Endothelial cell of umbilical vein (primary cell): Measurements from ENCODE around the gene ZFPM1. TPM values are rescaled to one million over a fixed set of nuclear protein-coding genes. Genes with fewer than 3 reads are reported as not detected.

Source experiments
- BruUV-seq: library from RNA; stranded (reverse); fragments of 400-500 nt; replicated peaks from 2 replicates; lab custom pipeline; 2021; lab: Mats Ljungman, UMichigan
- CTCF ChIA-PET: fragments of 300-600, 350-600 bp; sonication (Branson Sonifier 250); formaldehyde crosslinking; loops from one replicate; lab custom pipeline; 2021; ENCODE audit warnings: antibody characterized with exemption, inconsistent platforms; lab: Charles Lee
- POLR2A ChIA-PET: fragments of 300-600, 350-600 bp; sonication (Branson Sonifier 250); formaldehyde crosslinking; loops from one replicate; lab custom pipeline; 2021; ENCODE audit warnings: antibody characterized with exemption, inconsistent platforms; lab: Charles Lee
- DNase-seq: peaks from one replicate; pipeline ENCODE4 v3.0.0-alpha.2; 2011; ENCODE audit warnings: low read depth, low spot score
- FAIRE-seq: peaks from 2 replicates; lab custom pipeline; 2011; peaks lifted over from hg19 to GRCh38; lab: Jason Lieb, UNC
- H2AFZ ChIP-seq: 2 replicates; pipeline ENCODE4 v1.6.0; 2012; ENCODE audit warnings: low read depth, low read length, control low read depth, inconsistent platforms
- H3K27ac ChIP-seq: 2 replicates; pipeline ENCODE4 v1.5.1; 2011; ENCODE audit warnings: low read depth, mild to moderate bottlenecking, control low read depth, low read length, moderate library complexity; ENCODE audit not compliant: insufficient read depth
- H3K27me3 ChIP-seq, 2 experiments: 2 replicates each; pipeline versions ENCODE4 v1.6.0 to v1.6.1; 2011; ENCODE audit warnings: low read length in 2 of 2, mixed read lengths in 1 of 2; ENCODE audit not compliant: control insufficient read depth in 2 of 2, insufficient read depth in 2 of 2
- H3K36me3 ChIP-seq, 2 experiments: 2 replicates in 1 of 2; 3 replicates in 1 of 2; pipeline ENCODE4 v1.5.1; 2011; ENCODE audit warnings: low read length in 2 of 2, mild to moderate bottlenecking in 1 of 2, moderate library complexity in 1 of 2; ENCODE audit not compliant: control insufficient read depth in 2 of 2, insufficient read depth in 2 of 2; ENCODE audit errors: extremely low read depth in 1 of 2
- H3K4me1 ChIP-seq: 3 replicates; pipeline ENCODE4 v1.5.1; 2011; ENCODE audit warnings: mild to moderate bottlenecking, low read length; ENCODE audit not compliant: control insufficient read depth, insufficient read depth; ENCODE audit errors: extremely low read depth
- H3K4me2 ChIP-seq: 2 replicates; pipeline ENCODE4 v1.6.1; 2011; ENCODE audit warnings: low read length, control low read depth, mixed read lengths; ENCODE audit not compliant: insufficient read depth
- H3K4me3 ChIP-seq, 3 experiments: fragments of 200-600 bp in 1 of 3; sonication (generic), shearing (Covaris generic) in 1 of 3; replicated peaks in 1 of 3; 2 replicates each; pipeline ENCODE4 v1.5.1; 2011 to 2016; ENCODE audit warnings: control low read depth in 3 of 3, low read length in 3 of 3, mild to moderate bottlenecking in 2 of 3, inconsistent platforms in 1 of 3, low read depth in 1 of 3, moderate library complexity in 1 of 3; ENCODE audit not compliant: insufficient read depth in 1 of 3
- H3K79me2 ChIP-seq: 2 replicates; pipeline ENCODE4 v1.6.0; 2012; ENCODE audit warnings: low read length, inconsistent platforms; ENCODE audit not compliant: control insufficient read depth, insufficient read depth
- H3K9ac ChIP-seq: replicated peaks from 2 replicates; pipeline ENCODE3; 2011; ENCODE audit warnings: low read length, control low read depth; ENCODE audit not compliant: insufficient read depth; ENCODE audit errors: extremely low read depth
- H3K9me1 ChIP-seq: replicated peaks from 3 replicates; pipeline ENCODE4 v1.6.0; 2011; ENCODE audit warnings: mild to moderate bottlenecking, low read length; ENCODE audit not compliant: control insufficient read depth, insufficient read depth; ENCODE audit errors: extremely low read depth
- H3K9me3 ChIP-seq: replicated peaks from 2 replicates; pipeline ENCODE4 v1.5.1; 2012; ENCODE audit warnings: low read length, inconsistent platforms; ENCODE audit not compliant: control insufficient read depth, insufficient read depth
- H4K20me1 ChIP-seq: replicated peaks from 2 replicates; pipeline ENCODE3; 2011; ENCODE audit warnings: mild to moderate bottlenecking, low read length; ENCODE audit not compliant: control insufficient read depth, insufficient read depth; ENCODE audit errors: extremely low read depth
- EZH2 ChIP-seq: IDR thresholded peaks from 2 replicates; pipeline ENCODE4 v1.6.1; 2012; ENCODE audit warnings: borderline replicate concordance, low read depth, mild to moderate bottlenecking, moderate library complexity, low read length, inconsistent platforms; ENCODE audit not compliant: severe bottlenecking
- FOS ChIP-seq: IDR thresholded peaks from 2 replicates; pipeline ENCODE4 v1.6.1; 2011; ENCODE audit warnings: mild to moderate bottlenecking, low read length, moderate library complexity, borderline replicate concordance; ENCODE audit not compliant: insufficient read depth
- GATA2 ChIP-seq: IDR thresholded peaks from 2 replicates; pipeline ENCODE4 v1.7.0; 2011; ENCODE audit warnings: low read depth, mild to moderate bottlenecking, moderate library complexity, mixed read lengths, low read length; ENCODE audit not compliant: insufficient read length, insufficient read depth
- JUN ChIP-seq: IDR thresholded peaks from 2 replicates; pipeline ENCODE4 v1.6.1; 2011; ENCODE audit warnings: borderline replicate concordance, low read depth; ENCODE audit not compliant: insufficient read length, insufficient read depth
- MAX ChIP-seq: IDR thresholded peaks from 2 replicates; pipeline ENCODE4 v1.6.1; 2011; ENCODE audit not compliant: insufficient read depth, insufficient read length
- MYC ChIP-seq: IDR thresholded peaks from one replicate; pipeline ENCODE4 v1.6.1; 2011; ENCODE audit warnings: mild to moderate bottlenecking, low read depth, low read length
- POLR2A ChIP-seq: IDR thresholded peaks from 2 replicates; pipeline ENCODE4 v1.6.1; 2012; ENCODE audit warnings: low read depth, mild to moderate bottlenecking, control low read depth, low read length
- POLR2AphosphoS5 ChIP-seq: IDR thresholded peaks from 2 replicates; pipeline ENCODE4 v1.6.1; 2012; ENCODE audit warnings: low read depth, mild to moderate bottlenecking, control low read depth, low read length, moderate library complexity; ENCODE audit not compliant: insufficient read depth
- dilution Hi-C: fragments of 300-500 bp; cut with MboI; formaldehyde crosslinking; loops from one replicate; pipeline ENCODE4 v1.15.0; 2019; ENCODE audit warnings: low sequenced_read_pairs; ENCODE audit not compliant: extremely low pct_ligation_motif_present
- intact Hi-C: fragments of 100-400 bp; cut with micrococcal nuclease; formaldehyde crosslinking; loops from one replicate; pipeline ENCODE4 v1.10.0; 2022
- polyA plus RNA-seq, 4 experiments: library from polyadenylated mRNA; depleted of rRNA in 3 of 4; stranded (reverse) in 3 of 4; unstranded in 1 of 4; fragments of >200 nt; gene quantifications; 2 replicates each; pipeline versions ENCODE4 v1.2.1 to v1.2.3, GENCODE V29; 2011 to 2012; ENCODE audit warnings: missing spikeins in 1 of 4
- total RNA-seq: library from RNA; stranded (reverse); gene quantifications from 2 replicates; pipeline ENCODE4 v1.2.3, GENCODE V29; 2021
- TF ChIP-seq, protein P1 (sequence below), 2 donors: IDR thresholded peaks; 1 replicate in 1 of 2; 2 replicates in 1 of 2; pipeline ENCODE4 v1.5.1; 2011; ENCODE audit warnings: low read length in 2 of 2, mild to moderate bottlenecking in 2 of 2, moderate library complexity in 2 of 2, control low read depth in 1 of 2, inconsistent platforms in 1 of 2, low read depth in 1 of 2; ENCODE audit not compliant: insufficient read depth in 1 of 2; ENCODE audit errors: extremely low read depth in 1 of 2

The ZFPM1 gene
- total and polyA plus RNA-seq, 2 donors (not counting 3 experiments of a cell fraction or from before 2014, with no cell fraction given), result 0.37 to 7.5 TPM

DNA sequence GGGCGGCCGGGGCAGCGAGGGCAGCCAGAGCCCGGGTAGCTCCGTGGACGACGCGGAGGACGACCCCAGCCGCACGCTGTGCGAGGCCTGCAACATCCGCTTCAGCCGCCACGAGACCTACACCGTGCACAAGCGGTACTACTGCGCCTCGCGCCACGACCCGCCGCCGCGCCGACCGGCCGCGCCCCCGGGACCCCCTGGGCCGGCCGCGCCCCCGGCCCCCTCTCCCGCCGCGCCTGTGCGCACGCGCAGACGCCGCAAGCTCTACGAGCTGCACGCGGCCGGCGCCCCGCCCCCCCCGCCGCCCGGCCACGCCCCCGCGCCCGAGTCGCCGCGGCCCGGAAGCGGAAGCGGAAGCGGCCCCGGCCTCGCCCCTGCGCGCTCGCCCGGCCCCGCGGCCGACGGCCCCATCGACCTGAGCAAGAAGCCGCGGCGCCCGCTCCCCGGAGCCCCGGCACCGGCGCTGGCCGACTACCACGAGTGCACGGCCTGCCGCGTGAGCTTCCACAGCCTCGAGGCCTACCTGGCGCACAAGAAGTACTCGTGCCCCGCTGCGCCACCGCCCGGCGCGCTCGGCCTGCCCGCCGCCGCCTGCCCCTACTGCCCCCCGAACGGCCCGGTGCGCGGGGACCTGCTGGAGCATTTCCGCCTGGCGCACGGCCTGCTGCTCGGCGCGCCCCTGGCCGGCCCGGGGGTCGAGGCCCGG is 81.0 kb downstream of the ZFPM1 start:
- no peak for TF ChIP-seq GATA2
- peak; percentile 66 for TF ChIP-seq POLR2A
- no peak for TF ChIP-seq EZH2
- TF ChIP-seq POLR2AphosphoS5, result peak; percentile 93
- TF ChIP-seq MYC, result no peak
- TF ChIP-seq, protein P1, sequence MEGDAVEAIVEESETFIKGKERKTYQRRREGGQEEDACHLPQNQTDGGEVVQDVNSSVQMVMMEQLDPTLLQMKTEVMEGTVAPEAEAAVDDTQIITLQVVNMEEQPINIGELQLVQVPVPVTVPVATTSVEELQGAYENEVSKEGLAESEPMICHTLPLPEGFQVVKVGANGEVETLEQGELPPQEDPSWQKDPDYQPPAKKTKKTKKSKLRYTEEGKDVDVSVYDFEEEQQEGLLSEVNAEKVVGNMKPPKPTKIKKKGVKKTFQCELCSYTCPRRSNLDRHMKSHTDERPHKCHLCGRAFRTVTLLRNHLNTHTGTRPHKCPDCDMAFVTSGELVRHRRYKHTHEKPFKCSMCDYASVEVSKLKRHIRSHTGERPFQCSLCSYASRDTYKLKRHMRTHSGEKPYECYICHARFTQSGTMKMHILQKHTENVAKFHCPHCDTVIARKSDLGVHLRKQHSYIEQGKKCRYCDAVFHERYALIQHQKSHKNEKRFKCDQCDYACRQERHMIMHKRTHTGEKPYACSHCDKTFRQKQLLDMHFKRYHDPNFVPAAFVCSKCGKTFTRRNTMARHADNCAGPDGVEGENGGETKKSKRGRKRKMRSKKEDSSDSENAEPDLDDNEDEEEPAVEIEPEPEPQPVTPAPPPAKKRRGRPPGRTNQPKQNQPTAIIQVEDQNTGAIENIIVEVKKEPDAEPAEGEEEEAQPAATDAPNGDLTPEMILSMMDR (IDR thresholded peaks at IDR 0.05; ENCODE audit: extremely low read depth in 1 of 2, insufficient read depth in 1 of 2, low read depth in 1 of 2, low read length in 2 of 2), result no peak
- TF ChIP-seq FOS, result no peak
- peak; percentile 12 for TF ChIP-seq MAX
- no peak for TF ChIP-seq JUN
- Histone ChIP-seq H3K4me2 (no peak overlapping the region), H3K4me3 (peak overlapping the region in 2 of 3 experiments; percentile 20 to 28), H3K9me3 (no peaks in the 10 kb centered on the region), H3K36me3 (no peaks in the 10 kb centered on the region), H4K20me1 (no peaks in the 10 kb centered on the region), H3K27me3 (peaks cover 0 to 4% of the 10 kb centered on the region in 2 experiments), H3K4me1 (no peaks in the 10 kb centered on the region), H3K79me2 (no peaks in the 10 kb centered on the region), H3K9me1 (no peaks in the 10 kb centered on the region), H3K9ac (no peak overlapping the region), H2AFZ (peak overlapping the region; percentile 58), H3K27ac (no peak overlapping the region)
- POLR2A ChIA-PET, result no interaction called here
- dilution Hi-C loops (no loop called here), intact Hi-C loops (no loop called here)
- BruUV-seq, result no TSS peak
- CTCF ChIA-PET, result interaction anchor here (0.8 to 1.6 kb wide), 3 partner anchors 25 to 91 kb away, joined by 3 to 8 read pairs (median 5); no protein-coding TSS in a partner anchor
- DNase-seq (peak; percentile 32), FAIRE-seq (peak; percentile 62)
